ENCODE data around the gene RAB13. TPM values are rescaled to one million over a fixed set of nuclear protein-coding genes. Genes with fewer than 3 reads are reported as not detected.
"Not testable (repeated sequence)": the region's sequence is repeated elsewhere in the genome, so short reads cannot be mapped to it uniquely, and the experiment has no call there.

Gene RAB13
- total and polyA plus RNA-seq, 3 experiments from 2014 or later, result 9.0 to 9.5 TPM; not detected in 1

DNA sequence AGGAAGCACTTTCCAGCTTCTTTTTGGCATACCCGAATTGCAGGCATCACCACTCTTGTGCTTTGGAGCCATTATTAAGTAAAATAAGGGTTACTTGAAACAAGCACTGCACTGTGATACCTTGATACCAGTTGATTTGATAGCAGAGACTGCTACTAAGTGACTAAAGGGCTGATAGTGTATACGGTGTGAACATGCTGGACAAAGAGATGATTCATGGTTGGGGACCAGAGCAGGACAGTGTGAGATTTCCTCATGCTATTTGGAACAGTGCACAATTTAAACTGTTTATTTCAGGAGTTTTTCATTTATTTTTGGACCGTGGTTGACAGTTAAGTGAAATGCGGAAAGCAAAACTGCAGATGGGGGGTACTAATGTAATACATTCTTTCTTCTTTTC lies 14.3 kb upstream of the RAB13 start:
- Mint-ChIP-seq H3K9me3 (no peaks in the 10 kb centered on the region), H3K27ac (peak overlapping the region in 1 of 8 donors; percentile 81), H3K36me3 (peaks cover 0 to 7% (median 5%) of the 10 kb centered on the region in 3 donors), H3K4me1 (peaks cover 2% of the 10 kb centered on the region in 3 donors), H3K27me3 (no peaks in the 10 kb centered on the region), H3K4me3 (no peak overlapping the region)
- Histone ChIP-seq H3K27me3 (ENCODE audit: insufficient read depth, low read length, poor library complexity, severe bottlenecking) (no peaks in the 10 kb centered on the region), H3K4me3 (ENCODE audit: low read length) (no peak overlapping the region), H3K9me3 (ENCODE audit: low read length) (no peaks in the 10 kb centered on the region), H3K4me1 (ENCODE audit: insufficient read depth, low read length) (no peaks in the 10 kb centered on the region), H3K36me3 (ENCODE audit: insufficient read depth, low read length) (peaks cover 2% of the 10 kb centered on the region), H3K27ac (ENCODE audit: low read depth, low read length) (no peak overlapping the region)
- ChIA-PET CTCF (interaction anchor here (1.5 kb wide), 1 partner anchor 9 kb away, joined by 3 read pairs; no protein-coding TSS in a partner anchor), POLR2A (no interaction called here)
- DNase-seq, result no peak

DNA sequence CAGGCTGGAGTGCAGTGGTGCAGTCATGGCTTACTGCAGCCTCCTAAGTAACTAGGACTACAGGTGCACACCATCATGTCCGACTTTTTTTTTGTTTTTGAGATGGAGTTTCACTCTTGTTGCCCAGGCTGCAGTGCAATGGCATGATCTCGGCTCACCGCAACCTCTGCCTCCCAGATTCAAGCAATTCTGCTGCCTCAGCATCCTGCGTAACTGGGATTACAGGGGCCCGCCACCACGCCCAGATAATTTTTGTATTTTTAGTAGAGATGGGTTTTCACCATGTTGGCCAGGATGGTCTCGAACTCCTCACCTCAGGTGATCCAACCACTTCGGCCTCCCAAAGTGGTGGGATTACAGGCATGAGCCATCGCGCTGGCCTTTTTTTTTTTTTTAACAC lies 10.7 kb upstream of the RAB13 start:
- POLR2A ChIA-PET; H3K4me3 ChIP-seq (ENCODE audit: low read length); H3K9me3 ChIP-seq (ENCODE audit: low read length); H3K9me3 Mint-ChIP-seq; H3K27ac ChIP-seq (ENCODE audit: low read depth, low read length); H3K27me3 ChIP-seq (ENCODE audit: insufficient read depth, low read length, poor library complexity, severe bottlenecking); H3K27me3 Mint-ChIP-seq; DNase-seq; H3K27ac Mint-ChIP-seq; H3K4me3 Mint-ChIP-seq; CTCF ChIA-PET: not testable (repeated sequence)
- Histone ChIP-seq H3K36me3 (ENCODE audit: insufficient read depth, low read length) (peaks cover 27% of the 10 kb centered on the region), H3K4me1 (ENCODE audit: insufficient read depth, low read length) (peaks cover 24% of the 10 kb centered on the region)
- peaks cover 6 to 34% (median 17%) of the 10 kb centered on the region in 3 donors for H3K36me3 Mint-ChIP-seq
- peaks cover 13 to 29% (median 25%) of the 10 kb centered on the region in 3 donors for H3K4me1 Mint-ChIP-seq

DNA sequence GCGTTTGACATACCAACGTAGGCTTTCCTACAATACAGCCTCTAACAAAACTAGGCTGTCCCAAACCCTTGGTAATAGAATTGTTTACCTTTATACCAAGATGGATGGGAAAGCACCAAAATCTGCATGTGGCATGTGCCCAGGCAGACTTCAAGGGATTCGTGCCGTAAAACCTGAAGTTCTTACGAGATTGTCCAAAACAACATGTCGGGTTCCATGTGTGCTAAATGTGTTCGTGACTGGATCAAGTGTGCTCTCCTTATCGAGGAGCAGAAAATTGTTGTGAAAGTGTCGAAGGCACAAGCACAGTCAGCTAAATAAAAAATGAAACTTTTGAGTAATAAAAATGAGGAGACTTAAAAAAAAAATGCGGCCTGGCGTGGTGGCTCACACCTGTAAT lies 9.5 kb upstream of the RAB13 start:
- Histone ChIP-seq H3K27ac (ENCODE audit: low read depth, low read length) (no peak overlapping the region), H3K27me3 (ENCODE audit: insufficient read depth, low read length, poor library complexity, severe bottlenecking) (no peaks in the 10 kb centered on the region), H3K4me1 (ENCODE audit: insufficient read depth, low read length) (peaks cover 30% of the 10 kb centered on the region), H3K36me3 (ENCODE audit: insufficient read depth, low read length) (peaks cover 35% of the 10 kb centered on the region), H3K9me3 (ENCODE audit: low read length) (no peaks in the 10 kb centered on the region), H3K4me3 (ENCODE audit: low read length) (no peak overlapping the region)
- peaks cover 0 to 1% of the 10 kb centered on the region in 2 donors for H3K27me3 Mint-ChIP-seq
- POLR2A ChIA-PET, result no interaction called here
- CTCF ChIA-PET, result no interaction called here
- no peak for DNase-seq
- H3K9me3 Mint-ChIP-seq, result peaks cover 0 to under 1% (median 0%) of the 10 kb centered on the region in 5 donors
- H3K4me3 Mint-ChIP-seq, result peak overlapping the region in 2 of 7 donors; percentile 39 to 83
- peak overlapping the region in 4 of 8 donors; percentile 17 to 93 (median 50) for H3K27ac Mint-ChIP-seq
- H3K4me1 Mint-ChIP-seq, result peaks cover 21 to 39% (median 34%) of the 10 kb centered on the region in 3 donors
- peaks cover 14 to 47% (median 18%) of the 10 kb centered on the region in 3 donors for H3K36me3 Mint-ChIP-seq

DNA sequence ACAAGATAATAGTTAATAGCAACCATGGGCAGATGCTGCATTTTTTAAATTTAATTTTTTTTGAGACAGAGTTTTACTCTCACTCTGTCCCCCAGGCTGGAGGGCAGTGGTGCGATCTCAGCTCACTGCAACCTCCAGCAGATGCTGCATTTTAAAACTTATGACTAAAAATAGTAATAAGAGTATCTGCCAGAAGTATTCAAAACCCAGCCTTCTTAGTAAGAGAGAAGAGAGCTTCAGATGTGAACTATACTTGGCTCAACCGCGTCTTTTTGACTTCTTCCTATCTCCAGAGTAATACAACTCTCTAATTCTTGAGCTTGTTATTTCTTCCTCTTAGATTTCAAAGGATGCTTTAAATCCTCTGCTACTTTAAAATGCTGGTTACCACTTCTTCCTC lies 9.1 kb upstream of the RAB13 start:
- Histone ChIP-seq H3K9me3 (ENCODE audit: low read length) (no peaks in the 10 kb centered on the region), H3K36me3 (ENCODE audit: insufficient read depth, low read length) (peaks cover 35% of the 10 kb centered on the region), H3K27me3 (ENCODE audit: insufficient read depth, low read length, poor library complexity, severe bottlenecking) (no peaks in the 10 kb centered on the region), H3K27ac (ENCODE audit: low read depth, low read length) (no peak overlapping the region), H3K4me3 (ENCODE audit: low read length) (no peak overlapping the region), H3K4me1 (ENCODE audit: insufficient read depth, low read length) (peaks cover 32% of the 10 kb centered on the region)
- ChIA-PET CTCF (no interaction called here), POLR2A (no interaction called here)
- Mint-ChIP-seq H3K36me3 (peaks cover 14 to 49% (median 18%) of the 10 kb centered on the region in 3 donors), H3K27ac (peak overlapping the region in 4 of 8 donors; percentile 17 to 93 (median 68)), H3K27me3 (peaks cover 0 to 3% of the 10 kb centered on the region in 2 donors), H3K9me3 (peaks cover 0 to 2% (median 0%) of the 10 kb centered on the region in 5 donors), H3K4me3 (peak overlapping the region in 2 of 7 donors; percentile 39 to 83), H3K4me1 (peaks cover 25 to 44% (median 39%) of the 10 kb centered on the region in 3 donors)
- DNase-seq, result no peak

DNA sequence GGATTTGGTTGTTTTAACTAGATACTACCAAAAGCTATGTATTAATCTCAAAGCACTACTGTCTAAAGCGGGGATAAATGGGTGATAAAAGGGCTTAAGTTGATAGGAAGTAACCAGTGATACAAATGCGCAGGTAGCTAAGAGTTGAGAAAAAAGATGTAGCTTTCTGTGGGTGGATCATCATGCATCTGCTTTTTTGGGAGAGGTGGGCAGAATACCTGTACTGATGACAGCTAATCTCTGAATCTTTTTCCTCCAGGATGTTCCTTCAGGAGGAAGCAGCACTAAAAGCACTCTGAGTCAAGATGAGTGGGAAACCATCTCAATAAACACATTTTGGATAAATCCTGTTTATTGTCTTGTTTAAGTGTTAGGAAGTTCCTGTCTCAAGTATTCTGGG lies 5.7 kb upstream of the RAB13 start:
- H3K9me3 Mint-ChIP-seq, result peaks cover 0 to 2% (median 0%) of the 10 kb centered on the region in 5 donors
- peaks cover 38% of the 10 kb centered on the region for H3K4me1 ChIP-seq (ENCODE audit: insufficient read depth, low read length)
- H3K27ac ChIP-seq (ENCODE audit: low read depth, low read length), result peak overlapping the region; percentile 96
- peaks cover 14 to 49% (median 18%) of the 10 kb centered on the region in 3 donors for H3K36me3 Mint-ChIP-seq
- H3K4me3 Mint-ChIP-seq, result peak overlapping the region; percentile 91 to 100 (median 97)
- H3K27me3 ChIP-seq (ENCODE audit: insufficient read depth, low read length, poor library complexity, severe bottlenecking), result no peaks in the 10 kb centered on the region
- CTCF ChIA-PET, result interaction anchor here (1.4 to 9.1 kb wide), 2 partner anchors 9 to 194 kb away, joined by 3 to 94 read pairs; no protein-coding TSS in a partner anchor
- peak overlapping the region; percentile 93 to 100 (median 100) for H3K27ac Mint-ChIP-seq
- H3K27me3 Mint-ChIP-seq, result peaks cover 0 to 3% of the 10 kb centered on the region in 2 donors
- DNase-seq, result peak in 1 of 5 donors; percentile 8
- H3K4me1 Mint-ChIP-seq, result peaks cover 30 to 52% (median 48%) of the 10 kb centered on the region in 3 donors
- peak overlapping the region; percentile 79 for H3K4me3 ChIP-seq (ENCODE audit: low read length)
- no peaks in the 10 kb centered on the region for H3K9me3 ChIP-seq (ENCODE audit: low read length)
- POLR2A ChIA-PET, result interaction anchor here (0.5 to 2.4 kb wide), 9 partner anchors 10 to 358 kb away, joined by 3 to 46 read pairs (median 9); partner anchors contain the start of genes CHTOP, CREB3L4, GATAD2B and JTB
- H3K36me3 ChIP-seq (ENCODE audit: insufficient read depth, low read length), result peaks cover 35% of the 10 kb centered on the region

DNA sequence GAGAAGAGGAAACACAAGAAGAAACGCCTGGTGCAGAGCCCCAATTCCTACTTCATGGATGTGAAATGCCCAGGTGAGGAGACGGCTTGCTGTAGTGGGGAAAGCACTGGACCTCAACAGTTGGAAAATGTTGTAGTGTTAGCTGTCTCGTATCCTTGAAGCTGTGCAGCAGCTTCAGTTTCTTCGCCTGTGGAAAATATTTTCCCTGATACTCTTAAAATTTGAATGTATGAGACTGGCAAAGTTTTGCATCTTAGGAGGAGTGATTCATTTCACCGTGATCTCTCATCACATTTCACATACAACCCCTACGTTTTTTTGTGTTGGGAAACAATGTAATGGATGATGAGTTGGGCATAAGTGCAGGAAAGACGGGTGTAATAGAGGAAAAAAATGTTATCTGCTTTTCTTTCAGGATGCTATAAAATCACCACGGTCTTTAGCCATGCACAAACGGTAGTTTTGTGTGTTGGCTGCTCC lies 5.1 kb upstream of the RAB13 start:
- peaks cover 14 to 48% (median 18%) of the 10 kb centered on the region in 3 donors for H3K36me3 Mint-ChIP-seq
- H3K27ac ChIP-seq (ENCODE audit: low read depth, low read length), result peak overlapping the region; percentile 96
- peak overlapping the region; percentile 91 to 100 (median 97) for H3K4me3 Mint-ChIP-seq
- peak overlapping the region; percentile 93 to 100 (median 100) for H3K27ac Mint-ChIP-seq
- H3K4me1 ChIP-seq (ENCODE audit: insufficient read depth, low read length), result peaks cover 42% of the 10 kb centered on the region
- no peaks in the 10 kb centered on the region for H3K9me3 ChIP-seq (ENCODE audit: low read length)
- peaks cover 0 to 2% (median 0%) of the 10 kb centered on the region in 5 donors for H3K9me3 Mint-ChIP-seq
- peaks cover 34 to 57% (median 53%) of the 10 kb centered on the region in 3 donors for H3K4me1 Mint-ChIP-seq
- no peaks in the 10 kb centered on the region for H3K27me3 ChIP-seq (ENCODE audit: insufficient read depth, low read length, poor library complexity, severe bottlenecking)
- H3K27me3 Mint-ChIP-seq, result peaks cover 4 to 5% of the 10 kb centered on the region in 2 donors
- ChIA-PET POLR2A (interaction anchor here (0.5 to 2.4 kb wide), 15 partner anchors 10 to 357 kb away, joined by 3 to 46 read pairs (median 8); partner anchors contain the start of genes CHTOP, CREB3L4, CRTC2 and DENND4B), CTCF (interaction anchor here (1.2 to 9.1 kb wide), 4 partner anchors 10 to 193 kb away, joined by 3 to 94 read pairs (median 4); partner anchors contain the start of gene JTB)
- H3K36me3 ChIP-seq (ENCODE audit: insufficient read depth, low read length), result peaks cover 35% of the 10 kb centered on the region
- DNase-seq, result peak in 1 of 5 donors; percentile 7
- H3K4me3 ChIP-seq (ENCODE audit: low read length), result peak overlapping the region; percentile 79

DNA sequence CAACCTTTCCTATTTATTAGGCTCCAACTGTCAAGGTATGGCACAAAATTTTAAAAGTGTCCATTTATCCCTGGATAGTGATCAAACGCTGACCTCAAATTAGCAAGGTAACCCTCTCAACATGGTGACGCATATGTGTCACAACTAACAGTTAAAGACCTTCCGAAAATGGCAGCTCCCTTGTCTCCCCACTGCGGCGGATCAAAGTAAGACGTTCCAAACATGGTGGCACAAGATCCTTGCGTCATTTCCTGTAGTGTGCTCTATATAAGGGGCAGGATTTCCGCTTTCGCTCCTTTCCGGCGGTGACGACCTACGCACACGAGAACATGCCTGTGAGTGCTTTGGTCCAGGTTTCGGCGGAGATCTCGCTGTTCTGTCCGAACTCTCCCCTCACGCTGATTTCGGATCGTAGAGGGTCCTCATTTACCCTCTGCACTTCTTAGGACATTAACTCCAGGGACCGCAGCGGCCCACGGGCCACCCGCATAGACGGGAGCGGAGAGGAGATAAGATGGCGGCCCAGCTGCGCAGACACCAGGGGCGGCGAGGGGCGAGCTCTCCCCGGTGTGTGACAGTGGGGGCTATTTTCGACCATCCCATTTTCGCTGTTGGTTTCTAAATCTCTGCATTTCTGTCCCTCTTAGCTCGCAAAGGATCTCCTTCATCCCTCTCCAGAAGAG lies 4.5 kb upstream of the RAB13 start, which contains the start of gene RPS27:
RPS27 (plus strand) TSS at position 295 of the 683 bp plus-strand sequence; CDS start at position 330, 35 bp downstream.
- Mint-ChIP-seq H3K27ac (peak within 1 kb of the TSS; percentile 93 to 100 (median 100)), H3K4me3 (peak within 1 kb of the TSS; percentile 91 to 100 (median 97)), H3K4me1 (peaks cover 36 to 61% (median 53%) of the 10 kb centered on the region in 3 donors), H3K27me3 (peaks cover 8% of the 10 kb centered on the region in 2 donors), H3K36me3 (peaks cover 14 to 45% (median 16%) of the 10 kb centered on the region in 3 donors), H3K9me3 (peaks cover 0 to 2% (median 0%) of the 10 kb centered on the region in 5 donors)
- Histone ChIP-seq H3K9me3 (ENCODE audit: low read length) (no peaks in the 10 kb centered on the region), H3K36me3 (ENCODE audit: insufficient read depth, low read length) (peaks cover 34% of the 10 kb centered on the region), H3K4me1 (ENCODE audit: insufficient read depth, low read length) (peaks cover 42% of the 10 kb centered on the region), H3K27ac (ENCODE audit: low read depth, low read length) (peak within 1 kb of the TSS; percentile 96), H3K27me3 (ENCODE audit: insufficient read depth, low read length, poor library complexity, severe bottlenecking) (no peaks in the 10 kb centered on the region), H3K4me3 (ENCODE audit: low read length) (peak within 1 kb of the TSS; percentile 79)
- ChIA-PET CTCF (interaction anchor here (1.2 to 9.1 kb wide), 4 partner anchors 10 to 193 kb away, joined by 3 to 94 read pairs (median 4); partner anchors contain the start of gene JTB), POLR2A (interaction anchor here (0.5 to 2.4 kb wide), 24 partner anchors 11 to 459 kb away, joined by 3 to 46 read pairs (median 5); partner anchors contain the start of genes CHTOP, CREB3L4, CRTC2 and DENND4B)
- DNase-seq, result peak; percentile 77 to 96 (median 92)
